Heart right ventricle (tissue), 16 donors: Measurements from ENCODE around the gene ATP5MG. TPM values are rescaled to one million over a fixed set of nuclear protein-coding genes. Genes with fewer than 3 reads are reported as not detected.

ENCODE experiments used
- ATAC-seq, 8 donors: fragments of 200-7000 bp; cut with Tn5 transposase; one replicate each; pipeline ENCODE4 v1.9.1; 2020; ENCODE audit warnings: mild to moderate bottlenecking in 8 of 8, moderate library complexity in 8 of 8, moderate number of reproducible peaks in 1 of 8
- DNase-seq, 2 donors: peaks; one replicate each; pipeline ENCODE4 v3.0.0-alpha.2; 2020
- H3K27ac ChIP-seq, 10 donors: fragments of 200-600 bp; sonication (generic) in 2 of 10; one replicate each; pipeline versions ENCODE4 v1.5.0 to v1.8.0; 2020 to 2022; ENCODE audit warnings: mild to moderate bottlenecking in 3 of 10
- H3K27me3 ChIP-seq, 7 donors: fragments of 200-600 bp; one replicate each; pipeline ENCODE4 v1.8.0; 2021 to 2022; ENCODE audit warnings: mild to moderate bottlenecking in 2 of 7
- H3K36me3 ChIP-seq, 9 donors: fragments of 200-600 bp; sonication (generic) in 1 of 9; one replicate each; pipeline versions ENCODE4 v1.5.0 to v1.8.0; 2020 to 2022; ENCODE audit warnings: mild to moderate bottlenecking in 2 of 9
- H3K4me1 ChIP-seq, 9 donors: fragments of 200-600 bp; sonication (generic) in 1 of 9; one replicate each; pipeline versions ENCODE4 v1.5.0 to v1.8.0; 2020 to 2022; ENCODE audit warnings: mild to moderate bottlenecking in 4 of 9
- H3K4me3 ChIP-seq, 10 donors: fragments of 200-600 bp; sonication (generic) in 2 of 10; one replicate each; pipeline versions ENCODE4 v1.5.0 to v1.8.0; 2020 to 2022; ENCODE audit warnings: mild to moderate bottlenecking in 7 of 10, moderate library complexity in 2 of 10
- H3K9me3 ChIP-seq, 11 donors: fragments of 200-600 bp in 10 of 11; sonication (generic) in 2 of 11; one replicate each; pipeline versions ENCODE4 v1.5.0 to v1.8.0; 2013 to 2022; ENCODE audit warnings: mild to moderate bottlenecking in 2 of 11, control low read depth in 1 of 11, moderate library complexity in 1 of 11
- WGBS, 2 donors: extraction: QIAGEN DNeasy Blood & Tissue Kit; methylation state at CpG; one replicate each; pipeline ENCODE4 v1.1.7; 2013; ENCODE audit warnings: inconsistent platforms in 1 of 2; 5-methylcytosine and 5-hydroxymethylcytosine counted together
- intact Hi-C, 10 donors: fragments of 100-400 bp; cut with DNase I; formaldehyde crosslinking; loops; one replicate each; pipeline versions ENCODE4 v1.11.1 to v1.14.2; 2022
- polyA plus RNA-seq, 2 donors: library from polyadenylated mRNA; stranded (reverse); fragments of 200-250 nt; gene quantifications; one replicate each; pipeline ENCODE4 v1.2.3, GENCODE V29; 2013
- total RNA-seq, 10 donors: library from RNA; stranded (reverse); fragmentation: NEBNext Ultra II Directional in 3 of 10; extraction: Animal tissue kit (Norgen Biotek cat#: 25700) in 3 of 10; gene quantifications; one replicate each; pipeline versions ENCODE4 v1.2.1 to v1.2.4, GENCODE V29; 2021 to 2023
- TF ChIP-seq, protein P1 (sequence below), 9 donors: fragments of 200-600 bp; sonication (generic) in 2 of 9; IDR thresholded peaks; one replicate each; pipeline versions ENCODE4 v1.5.0 to v1.8.0; 2021 to 2022; ENCODE audit warnings: antibody characterized with exemption in 9 of 9, mild to moderate bottlenecking in 5 of 9, moderate library complexity in 1 of 9
- donor health status: Arrhythmogenic right ventricular cardiomyopathy.
- donor health status: ischemic (EF 13 %, LVEDD 7.1; RV severe dilation, severe dysfunction).
- donor health status: healthy with polysubstance abuse.
- donor health status: DM: no; HTN: yes; CAD: no.
- donor health status: DM: no; HTN: no; CAD: no.
- donor health status: ischemic (EF 25% LVEDD 6.9; RV normal size, moderate dysfunction).
- donor health status: ischemic (EF 25% LVEDD 5.7; RV mildly dilated, moderate dysfunction).
- donor health status: healthy.
- donor health status: DM: yes; HTN: yes; CAD: no.
- donor health status: Ischemic cardiomyopathy.
- donor health status: ischemic (EF 35%, LVEDD 5.7; RV mildly dilated, moderate dysfunction).
- donor health status: nonischemic (EF 11% LVEDD 7.7; RV severe dilation, severe dysfunction).
- donor health status: DM: yes; HTN: yes; CAD: no.
- donor health status: PGD.
- donor health status: ischemic (EF 29% LVEDD 5.4; RV normal size, mild dysfunction).
- donor health status: nonischemic (EF 23%, LVEDD 6.1; RV moderate dilation, normal function).

ATP5MG gene
- total and polyA plus RNA-seq, 12 donors = 365 to 800 (median 688) TPM

DNA sequence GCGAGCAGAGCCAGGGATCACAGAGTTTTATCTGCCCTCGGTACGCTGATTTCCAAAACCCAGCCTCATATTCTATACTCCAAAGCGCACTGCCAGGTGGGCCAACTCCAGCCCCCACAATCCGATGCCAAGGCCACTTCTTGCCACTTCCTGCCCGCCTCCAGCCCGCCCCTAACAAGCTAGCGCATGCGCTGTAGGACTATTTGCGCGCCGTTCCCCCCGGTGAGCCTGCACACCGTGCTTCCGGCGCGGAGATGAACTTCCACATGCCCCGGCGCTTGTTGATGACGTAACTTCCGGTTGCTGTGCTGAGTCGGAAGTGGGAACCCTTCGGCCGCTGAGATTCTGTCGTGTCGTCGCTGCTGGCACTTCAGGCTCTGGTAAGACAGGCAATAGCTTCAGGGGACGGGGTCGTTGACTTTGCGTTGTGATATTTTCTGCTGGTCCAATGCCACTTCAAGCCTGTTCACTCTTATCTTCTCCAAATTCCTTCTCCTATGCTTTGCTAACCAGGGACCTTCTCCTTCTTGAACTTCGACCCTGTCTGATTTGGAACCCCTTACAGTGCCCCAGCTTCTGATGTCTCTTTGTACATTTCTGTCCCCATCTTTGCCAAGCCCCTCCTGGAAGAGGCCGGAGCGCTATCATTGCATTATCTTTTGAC lies 42.0 kb upstream of the ATP5MG start, which contains the start of gene UBE4A:
TSS of gene UBE4A (plus strand) at position 306 of the 664 bp plus-strand sequence. CDS start 5,481 bp downstream, outside the sequence.
- H3K27ac ChIP-seq = peak within 1 kb of the TSS in 9 of 10 donors; percentile 14 to 82 (median 61)
- H3K9me3 ChIP-seq = no peaks in the 10 kb centered on the region
- intact Hi-C loops = loop anchor here in 3 of 10 donors (2.0 to 10.0 kb wide), 4 partner anchors 65 to 215 kb away; no protein-coding TSS in a partner anchor
- no peaks in the 10 kb centered on the region for H3K27me3 ChIP-seq
- peak within 1 kb of the TSS; percentile 66 to 96 (median 78) for H3K4me3 ChIP-seq
- 4% methylated on average over 33 of the region's 33 CpGs for WGBS, 2 donors
- peaks cover 7 to 29% (median 24%) of the 10 kb centered on the region in 9 donors for H3K4me1 ChIP-seq
- H3K36me3 ChIP-seq = peaks cover 0 to 18% (median 0%) of the 10 kb centered on the region in 9 donors
- TF ChIP-seq, protein P1, sequence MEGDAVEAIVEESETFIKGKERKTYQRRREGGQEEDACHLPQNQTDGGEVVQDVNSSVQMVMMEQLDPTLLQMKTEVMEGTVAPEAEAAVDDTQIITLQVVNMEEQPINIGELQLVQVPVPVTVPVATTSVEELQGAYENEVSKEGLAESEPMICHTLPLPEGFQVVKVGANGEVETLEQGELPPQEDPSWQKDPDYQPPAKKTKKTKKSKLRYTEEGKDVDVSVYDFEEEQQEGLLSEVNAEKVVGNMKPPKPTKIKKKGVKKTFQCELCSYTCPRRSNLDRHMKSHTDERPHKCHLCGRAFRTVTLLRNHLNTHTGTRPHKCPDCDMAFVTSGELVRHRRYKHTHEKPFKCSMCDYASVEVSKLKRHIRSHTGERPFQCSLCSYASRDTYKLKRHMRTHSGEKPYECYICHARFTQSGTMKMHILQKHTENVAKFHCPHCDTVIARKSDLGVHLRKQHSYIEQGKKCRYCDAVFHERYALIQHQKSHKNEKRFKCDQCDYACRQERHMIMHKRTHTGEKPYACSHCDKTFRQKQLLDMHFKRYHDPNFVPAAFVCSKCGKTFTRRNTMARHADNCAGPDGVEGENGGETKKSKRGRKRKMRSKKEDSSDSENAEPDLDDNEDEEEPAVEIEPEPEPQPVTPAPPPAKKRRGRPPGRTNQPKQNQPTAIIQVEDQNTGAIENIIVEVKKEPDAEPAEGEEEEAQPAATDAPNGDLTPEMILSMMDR (IDR thresholded peaks at IDR 0.05) = no peak
- peak; percentile 95 to 96 for DNase-seq
- peak; percentile 93 to 99 (median 97) for ATAC-seq

DNA sequence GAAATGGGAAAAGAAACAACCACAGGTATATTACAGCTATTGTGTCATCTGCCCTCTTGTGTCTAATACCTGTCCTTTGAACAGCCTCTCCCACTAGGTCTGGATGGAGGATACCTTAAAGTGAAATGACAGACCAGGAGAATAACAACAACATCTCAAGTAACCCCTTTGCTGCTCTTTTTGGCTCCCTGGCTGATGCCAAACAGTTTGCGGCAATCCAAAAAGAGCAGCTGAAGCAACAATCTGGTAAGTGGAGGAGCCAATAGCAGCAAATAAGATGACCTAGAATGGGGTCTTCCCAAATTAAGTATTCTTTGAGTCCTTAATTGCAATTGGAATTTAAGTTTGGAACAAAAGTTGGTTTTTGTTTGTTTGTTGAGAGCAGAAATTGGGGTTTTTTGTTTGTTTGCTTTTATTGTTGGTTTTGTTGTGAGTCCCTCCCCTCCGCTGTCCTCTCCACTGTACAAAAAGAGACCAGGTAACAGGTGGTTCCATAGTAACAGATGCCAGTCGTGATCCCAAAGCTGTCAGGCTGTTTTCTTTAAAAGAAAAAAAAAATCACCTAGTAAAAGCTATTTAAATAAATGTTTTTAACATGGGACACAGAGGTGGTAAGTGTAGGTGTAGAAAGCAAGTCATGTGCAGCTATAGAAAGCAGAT lies 36.3 kb upstream of the ATP5MG start:
- no peak for ATAC-seq
- Histone ChIP-seq H3K4me3 (no peak overlapping the region), H3K4me1 (peaks cover 7 to 39% (median 21%) of the 10 kb centered on the region in 9 donors), H3K36me3 (peaks cover 0 to 75% (median 50%) of the 10 kb centered on the region in 9 donors), H3K9me3 (no peaks in the 10 kb centered on the region), H3K27ac (peak overlapping the region in 7 of 10 donors; percentile 18 to 84 (median 79)), H3K27me3 (no peaks in the 10 kb centered on the region)
- DNase-seq = no peak
- 89 to 94% methylated on average over 3 of the region's 3 CpGs for WGBS, 2 donors
- TF ChIP-seq, protein P1 (IDR thresholded peaks at IDR 0.05) = no peak
- intact Hi-C loops = no loop called here

DNA sequence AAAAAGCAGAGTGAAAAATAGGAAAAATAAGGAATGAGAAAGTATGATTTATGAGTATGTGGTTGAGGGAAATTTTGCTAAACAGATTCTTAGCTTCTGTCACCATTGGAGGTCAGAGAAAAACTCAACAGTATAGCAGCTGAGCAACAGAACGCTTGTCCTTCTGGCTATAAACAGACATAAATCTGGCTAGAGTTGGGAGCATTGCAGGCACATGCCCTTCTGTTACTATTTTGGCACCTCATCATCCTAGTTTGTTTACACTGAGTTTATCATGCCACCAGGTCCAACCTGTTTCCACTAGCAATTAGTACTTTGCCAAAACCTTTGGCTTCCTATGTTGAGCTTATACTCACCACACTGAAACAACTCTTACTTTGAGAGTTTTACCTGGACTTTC lies 35.1 kb upstream of the ATP5MG start:
- Histone ChIP-seq H3K36me3 (peaks cover 0 to 86% (median 61%) of the 10 kb centered on the region in 9 donors), H3K27me3 (no peaks in the 10 kb centered on the region), H3K9me3 (no peaks in the 10 kb centered on the region), H3K27ac (peak overlapping the region; percentile 18 to 84 (median 72)), H3K4me1 (peaks cover 0 to 27% (median 9%) of the 10 kb centered on the region in 9 donors), H3K4me3 (no peak overlapping the region)
- WGBS, 2 donors = 56 to 58% methylated on average over 1 of the region's 1 CpG
- TF ChIP-seq, protein P1 (IDR thresholded peaks at IDR 0.05) = no peak
- peak in 1 of 2 donors; percentile 29 for DNase-seq
- peak; percentile 85 to 98 (median 93) for ATAC-seq
- intact Hi-C loops = no loop called here

GRCh38 chr11:118370774-118371173 lies 30.6 kb upstream of the ATP5MG start:
- TF ChIP-seq, protein P1 (IDR thresholded peaks at IDR 0.05) = no peak
- DNase-seq (no peak), ATAC-seq (no peak)
- intact Hi-C loops = no loop called here
- Histone ChIP-seq H3K36me3 (peaks cover 0 to 100% (median 88%) of the 10 kb centered on the region in 9 donors), H3K27me3 (no peaks in the 10 kb centered on the region), H3K27ac (no peak overlapping the region), H3K4me3 (no peak overlapping the region), H3K9me3 (no peaks in the 10 kb centered on the region), H3K4me1 (peaks cover 0 to 11% (median 0%) of the 10 kb centered on the region in 9 donors)
- 97 to 98% methylated on average over 4 of the region's 4 CpGs for WGBS, 2 donors
